Measurements from ENCODE around the gene MEGF10. TPM values are rescaled to one million over a fixed set of nuclear protein-coding genes. Genes with fewer than 3 reads are reported as not detected.

MEGF10 gene
- total RNA-seq, 1 experiment from 2014 or later = 0.02 TPM

DNA sequence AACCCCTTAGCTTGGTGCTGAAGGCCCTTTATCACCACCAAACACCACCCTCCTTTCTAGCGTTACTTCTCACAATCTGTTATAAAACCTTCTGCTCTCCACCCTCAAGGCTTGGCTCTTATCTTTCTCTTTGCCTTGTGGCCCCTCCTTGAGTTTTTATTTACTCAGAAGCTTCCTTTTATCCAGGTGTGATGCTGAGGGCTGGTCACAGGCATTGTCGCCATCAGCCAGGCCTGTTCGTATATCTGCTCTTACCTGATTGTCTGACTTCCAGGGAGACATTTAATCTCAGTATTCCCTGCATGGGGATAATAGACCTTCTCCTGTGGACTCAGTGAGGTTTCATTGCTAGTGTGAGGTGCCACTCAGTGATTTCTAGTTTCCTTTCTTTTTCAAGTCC lies 34.2 kb downstream of the MEGF10 start:
- no peak for DNase-seq (ENCODE audit: extremely low read depth, low read depth)

DNA sequence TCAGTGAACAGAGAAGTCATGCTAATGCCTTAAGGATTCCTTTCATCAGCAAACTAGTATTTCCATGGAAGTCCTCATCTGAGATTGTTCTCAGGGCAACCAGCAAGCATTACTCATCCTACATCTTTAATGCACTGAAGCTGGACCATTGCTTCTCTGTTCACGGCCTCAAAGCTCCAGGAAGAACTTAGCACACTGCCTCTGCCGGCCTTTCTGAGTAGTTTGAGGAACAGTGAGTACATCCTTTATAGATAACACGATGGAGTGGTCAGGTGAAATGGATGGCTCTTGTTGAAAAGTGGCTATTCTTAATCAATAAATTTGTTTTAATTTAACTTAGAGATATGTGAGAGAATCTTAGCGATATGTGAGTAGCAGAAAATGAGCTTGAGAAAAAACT lies 35.8 kb downstream of the MEGF10 start:
- DNase-seq (ENCODE audit: extremely low read depth, low read depth) = no peak

- DNase-seq (ENCODE audit: extremely low read depth, low read depth) = no peak
Observed at GRCh38 chr5:127326976-127327755, 36.6 kb downstream of the MEGF10 start.

DNA sequence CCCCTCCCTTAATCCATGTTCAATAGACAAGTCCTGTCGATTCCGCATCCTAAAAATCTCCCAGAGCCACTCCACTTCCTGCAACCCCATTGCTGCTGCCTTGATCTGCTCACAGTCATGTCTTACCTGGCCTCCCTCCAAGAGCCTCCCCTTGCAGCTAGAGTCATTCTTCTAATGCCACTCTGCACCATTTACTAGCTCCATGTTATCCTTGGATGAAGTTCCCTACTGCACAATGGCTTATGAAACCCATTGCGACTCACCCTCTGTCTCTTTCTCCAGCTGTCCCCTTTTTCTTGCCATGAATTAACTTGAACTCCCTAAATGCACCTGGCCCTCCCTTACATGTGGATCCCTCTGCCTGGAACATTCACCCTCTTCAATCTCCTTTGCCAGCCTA lies 39.5 kb downstream of the MEGF10 start:
- DNase-seq (ENCODE audit: extremely low read depth, low read depth) = no peak

- DNase-seq (ENCODE audit: extremely low read depth, low read depth) = no peak
Observed at GRCh38 chr5:127331890-127332649, 41.5 kb downstream of the MEGF10 start.

DNA sequence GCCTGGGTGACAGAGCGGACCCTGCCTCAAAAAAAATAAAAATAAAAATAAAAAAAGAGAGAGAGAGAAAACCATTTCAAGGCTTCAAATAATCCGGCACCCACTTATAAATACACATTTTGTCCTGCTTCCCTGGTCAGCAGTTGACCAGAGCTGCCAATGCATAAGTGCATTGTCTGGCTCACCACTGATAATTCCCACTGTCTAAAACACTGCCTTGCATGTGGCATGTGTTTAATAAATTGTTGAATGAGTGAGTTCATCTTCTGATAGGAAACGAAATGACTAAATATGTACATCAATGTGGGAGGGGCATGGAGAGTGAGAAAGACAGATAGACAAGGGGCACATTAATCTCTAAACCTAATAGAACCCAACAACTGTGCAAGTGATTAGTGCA lies 42.9 kb downstream of the MEGF10 start:
- DNase-seq (ENCODE audit: extremely low read depth, low read depth) = no peak

GRCh38 chr5:127335381-127335780 lies 44.8 kb downstream of the MEGF10 start:
- no peak for DNase-seq (ENCODE audit: extremely low read depth, low read depth)

GRCh38 chr5:127337876-127338275 lies 47.3 kb downstream of the MEGF10 start:
- no peak for DNase-seq (ENCODE audit: extremely low read depth, low read depth)

DNA sequence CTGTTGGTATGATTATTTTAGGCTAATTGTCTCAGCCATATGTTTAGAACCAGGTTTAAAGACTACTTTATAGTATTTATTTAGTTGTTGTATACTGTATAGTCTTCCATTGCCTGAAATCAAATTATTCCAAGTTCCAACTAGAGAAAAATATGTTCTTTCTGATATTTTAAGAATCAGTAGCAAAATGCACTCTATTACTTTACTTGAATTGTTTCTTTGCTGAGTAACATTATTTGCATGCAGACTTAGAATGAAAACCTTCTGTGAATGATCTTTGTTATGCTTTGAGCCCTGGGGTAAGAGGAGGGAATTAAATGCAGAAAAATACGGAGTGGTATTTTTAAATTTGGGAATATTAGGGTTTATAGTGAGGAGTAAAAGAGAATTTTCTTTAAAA lies 47.9 kb downstream of the MEGF10 start:
- no peak for DNase-seq (ENCODE audit: extremely low read depth, low read depth)

DNA sequence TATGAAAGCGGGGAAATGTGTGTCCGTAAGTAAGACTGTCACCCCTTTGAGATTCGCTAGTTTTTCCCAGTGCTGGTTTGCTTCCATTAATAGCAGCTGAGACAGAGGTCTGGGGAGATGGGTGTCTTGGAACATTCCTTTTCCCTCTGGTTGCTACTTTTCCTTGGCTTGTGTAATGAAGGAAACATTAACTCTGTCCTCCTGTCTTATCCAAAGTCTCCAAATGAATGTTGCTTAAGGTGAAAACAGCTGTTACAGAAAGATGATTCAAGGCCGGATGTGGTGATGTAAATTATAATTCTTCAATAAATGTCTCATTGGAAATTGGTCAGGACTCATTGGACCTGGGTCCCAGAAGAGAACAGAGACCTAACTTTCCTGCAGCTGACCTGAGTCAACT lies 50.0 kb downstream of the MEGF10 start:
- DNase-seq (ENCODE audit: extremely low read depth, low read depth) = no peak

- DNase-seq (ENCODE audit: extremely low read depth, low read depth) = no peak
Observed at GRCh38 chr5:127342364-127342763, 51.8 kb downstream of the MEGF10 start.

DNA sequence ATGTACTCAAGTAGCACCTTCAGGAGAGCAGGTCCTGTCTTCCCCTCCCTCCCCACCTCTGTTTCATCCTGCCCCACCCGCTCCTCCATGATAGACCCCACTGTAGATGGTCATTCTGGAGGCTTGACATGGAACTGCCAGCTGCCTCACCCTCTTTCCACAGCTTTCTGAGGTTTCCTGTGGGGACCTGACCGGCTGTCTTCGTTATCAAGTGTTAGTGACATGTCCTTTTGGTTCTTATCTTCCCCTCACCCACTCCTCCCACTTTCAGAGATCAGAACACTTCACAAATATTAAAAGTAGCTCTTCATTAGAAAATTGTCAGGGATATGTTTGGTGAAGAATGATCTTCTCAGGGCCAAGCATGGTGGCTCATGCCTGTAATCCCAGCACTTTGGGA lies 52.7 kb downstream of the MEGF10 start:
- DNase-seq (ENCODE audit: extremely low read depth, low read depth) = no peak

GRCh38 chr5:127343866-127344265 lies 53.3 kb downstream of the MEGF10 start:
- DNase-seq (ENCODE audit: extremely low read depth, low read depth) = no peak

DNA sequence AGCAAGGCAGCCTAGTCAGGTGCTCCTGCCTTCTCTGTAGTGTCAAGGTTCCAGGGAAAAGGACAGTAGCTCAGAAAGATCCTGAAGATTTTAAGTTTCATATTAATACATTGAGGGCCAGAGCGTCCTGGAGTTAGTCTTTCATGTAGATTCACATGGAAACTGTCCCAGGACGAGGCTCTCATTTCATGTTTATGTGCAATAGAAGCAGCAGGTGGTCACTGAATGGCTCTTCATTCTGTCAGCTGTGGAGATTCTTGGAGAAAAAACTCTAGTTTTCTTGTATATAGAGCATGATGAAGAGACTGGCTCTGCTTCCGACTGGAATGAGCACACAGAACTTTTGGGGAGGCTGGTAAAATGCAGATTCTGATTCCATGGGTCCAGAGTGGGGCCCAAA lies 54.3 kb downstream of the MEGF10 start:
- DNase-seq (ENCODE audit: extremely low read depth, low read depth) = no peak

- DNase-seq (ENCODE audit: extremely low read depth, low read depth) = no peak
Observed at GRCh38 chr5:127351418-127351817, 60.8 kb downstream of the MEGF10 start.

GRCh38 chr5:127352068-127352467 lies 61.5 kb downstream of the MEGF10 start:
- DNase-seq (ENCODE audit: extremely low read depth, low read depth) = no peak

DNA sequence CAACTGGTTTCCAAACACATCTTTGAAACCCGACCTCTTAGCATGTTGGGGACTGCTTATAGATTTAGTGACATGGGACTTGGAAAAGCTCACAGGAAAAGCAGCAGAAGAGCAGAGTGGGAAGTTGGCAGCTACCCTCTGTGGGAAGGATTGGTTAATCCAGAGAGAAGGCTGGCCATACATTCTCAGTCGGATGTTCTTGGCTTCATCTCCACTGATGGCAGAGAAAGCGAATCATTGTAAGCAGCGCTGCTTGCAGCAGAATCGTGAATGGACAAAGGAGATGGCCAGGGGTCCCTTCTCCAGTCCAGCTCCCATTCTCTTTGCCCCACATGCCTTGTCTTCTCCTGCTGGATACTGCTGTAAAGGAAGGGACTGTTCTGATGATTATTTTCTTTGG lies 62.7 kb downstream of the MEGF10 start:
- no peak for DNase-seq (ENCODE audit: extremely low read depth, low read depth)

DNA sequence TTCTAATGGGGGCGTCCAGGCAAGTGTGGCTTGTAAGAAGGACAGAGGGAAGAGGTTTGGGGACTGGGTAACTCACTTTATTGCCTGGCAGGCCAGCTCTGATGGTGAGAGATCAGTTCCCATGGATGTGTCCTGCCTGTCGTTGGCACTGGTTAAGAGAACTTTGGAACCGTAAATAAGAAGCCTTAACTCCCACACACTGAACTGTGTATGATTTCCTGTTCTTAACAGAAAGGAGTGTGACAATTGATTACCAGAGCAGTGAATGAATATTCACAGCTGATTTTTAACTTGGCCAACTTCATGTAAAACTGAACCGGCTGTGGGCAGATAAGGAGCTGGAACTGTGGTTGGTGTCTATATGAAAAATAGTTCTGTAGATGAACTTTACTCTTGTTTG lies 63.2 kb downstream of the MEGF10 start:
- DNase-seq (ENCODE audit: extremely low read depth, low read depth) = no peak

DNA sequence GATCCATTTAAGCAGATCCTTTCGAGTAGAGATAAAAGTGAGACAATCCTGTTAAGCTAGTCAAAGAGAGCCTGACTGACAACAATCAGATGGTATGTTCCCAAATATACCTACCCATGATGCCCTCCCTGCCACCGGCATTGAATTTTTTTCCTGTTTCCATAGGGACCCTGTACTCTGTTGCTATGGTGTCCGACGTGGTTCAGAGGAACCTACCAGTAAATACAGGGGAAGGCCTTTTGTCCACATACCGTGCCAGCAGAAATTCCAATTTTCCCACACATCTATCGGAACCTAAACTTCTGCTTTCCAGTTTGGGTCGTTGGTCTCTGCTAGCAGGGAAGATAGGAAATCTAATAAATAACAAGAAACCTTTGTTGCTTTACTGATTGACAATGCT lies 64.7 kb downstream of the MEGF10 start:
- DNase-seq (ENCODE audit: extremely low read depth, low read depth) = no peak

- DNase-seq (ENCODE audit: extremely low read depth, low read depth) = no peak
Observed at GRCh38 chr5:127358284-127358683, 67.7 kb downstream of the MEGF10 start.

GRCh38 chr5:127358740-127359139 lies 68.1 kb downstream of the MEGF10 start:
- no peak for DNase-seq (ENCODE audit: extremely low read depth, low read depth)

DNA sequence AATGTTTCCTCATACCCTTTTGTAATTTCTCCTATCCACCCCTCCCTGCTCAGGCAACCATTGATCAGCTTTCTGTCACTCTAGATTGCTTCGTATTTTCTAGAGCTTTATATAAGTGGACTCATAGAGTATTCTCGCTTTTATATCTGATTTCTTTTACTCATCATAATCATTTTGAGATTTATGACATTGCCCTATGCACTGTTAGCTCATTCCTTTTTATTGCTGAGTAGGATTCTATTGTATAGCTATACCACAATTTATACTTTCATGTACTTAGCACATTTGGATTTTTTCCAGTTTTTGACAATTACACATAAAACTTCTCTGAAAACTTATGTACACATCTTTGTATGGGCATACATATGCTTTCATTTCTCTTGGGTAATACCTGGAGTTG lies 68.9 kb downstream of the MEGF10 start:
- DNase-seq (ENCODE audit: extremely low read depth, low read depth) = no peak

Data from NCI-H460 (cell line).